BJ (cell line): ENCODE data around the gene ADCY3. TPM values are rescaled to one million over a fixed set of nuclear protein-coding genes. Genes with fewer than 3 reads are reported as not detected.
A peak's percentile ranks its signal among the peaks of the same experiment; 100 is the strongest.

Source experiments
- CTCF ChIA-PET: fragments of 350-600 bp; formaldehyde crosslinking; extraction: SDS; loops from one replicate; lab custom pipeline; 2021; ENCODE audit warnings: antibody characterized with exemption, inconsistent platforms; lab: Yijun Ruan, JAX
- POLR2A ChIA-PET: fragments of 300-600 bp; sonication (Branson Sonifier 250); formaldehyde crosslinking; extraction: SDS; loops from one replicate; lab custom pipeline; 2021; ENCODE audit warnings: antibody characterized with exemption; lab: Charles Lee
- DNase-seq: peaks from one replicate; pipeline ENCODE4 v3.0.0-alpha.2; 2011; ENCODE audit warnings: low read depth
- H3K27me3 ChIP-seq: 2 replicates; pipeline ENCODE4 v1.6.0; 2011; ENCODE audit warnings: low read length; ENCODE audit not compliant: control insufficient read depth, insufficient read depth
- H3K36me3 ChIP-seq: 2 replicates; pipeline ENCODE4 v1.5.1; 2011; ENCODE audit warnings: low read length; ENCODE audit not compliant: control insufficient read depth, insufficient read depth
- H3K4me3 ChIP-seq: 2 replicates; pipeline ENCODE4 v1.5.1; 2011; ENCODE audit warnings: low read depth, mild to moderate bottlenecking, control low read depth, low read length
- CTCF ChIP-seq: IDR thresholded peaks from 2 replicates; pipeline ENCODE4 v1.5.1; 2011; ENCODE audit warnings: low read depth, mild to moderate bottlenecking, control low read depth, inconsistent platforms, low read length, moderate library complexity; ENCODE audit not compliant: insufficient read depth
- polyA plus RNA-seq: library from polyadenylated mRNA; depleted of rRNA; stranded (reverse); fragments of >200 nt; gene quantifications from 2 replicates; pipeline ENCODE4 v1.2.3, GENCODE V29; 2011

The ADCY3 gene
- polyA plus RNA-seq, 1 experiment: 73.3 TPM

- Histone ChIP-seq H3K27me3 (no peaks in the 10 kb centered on the region), H3K4me3 (no peak overlapping the region), H3K36me3 (no peaks in the 10 kb centered on the region)
- POLR2A ChIA-PET: no interaction called here
- TF ChIP-seq CTCF: no peak
- CTCF ChIA-PET: no interaction called here
- no peak for DNase-seq
Measured at GRCh38 chr2:24924732-24925131, 4.7 kb upstream of the ADCY3 start.

- ChIA-PET CTCF (no interaction called here), POLR2A (no interaction called here)
- H3K27me3 ChIP-seq: no peaks in the 10 kb centered on the region
- no peak overlapping the region for H3K4me3 ChIP-seq
- H3K36me3 ChIP-seq: no peaks in the 10 kb centered on the region
- DNase-seq: no peak
- no peak for TF ChIP-seq CTCF
Measured at GRCh38 chr2:24924266-24924665, 4.2 kb upstream of the ADCY3 start.

- H3K4me3 ChIP-seq: no peak overlapping the region
- no peak for TF ChIP-seq CTCF
- H3K27me3 ChIP-seq: no peaks in the 10 kb centered on the region
- no peak for DNase-seq
- CTCF ChIA-PET: interaction anchor here (1.1 kb wide), 1 partner anchor 996 kb away, joined by 3 read pairs; the partner anchor contains the start of gene ATAD2B
- POLR2A ChIA-PET: no interaction called here
- H3K36me3 ChIP-seq: 0 out of 2 replicates have a peak, but pooled peaks cover 3% of the 10 kb centered on the region
Measured at GRCh38 chr2:24923106-24923505, 3.1 kb upstream of the ADCY3 start.

GRCh38 chr2:24922556-24922955, 2.5 kb upstream of the ADCY3 start:
- ChIA-PET CTCF (interaction anchor here (1.1 kb wide), 1 partner anchor 996 kb away, joined by 3 read pairs; the partner anchor contains the start of gene ATAD2B), POLR2A (no interaction called here)
- 0 out of 2 replicates have a peak, but pooled peaks cover 3% of the 10 kb centered on the region for H3K36me3 ChIP-seq
- H3K4me3 ChIP-seq: no peak overlapping the region
- no peak for DNase-seq
- TF ChIP-seq CTCF: no peak
- H3K27me3 ChIP-seq: no peaks in the 10 kb centered on the region

GRCh38 chr2:24920809-24921441, 888 bp upstream of the ADCY3 start:
- H3K36me3 ChIP-seq: 0 out of 2 replicates have a peak, but pooled peaks cover 4% of the 10 kb centered on the region
- ChIA-PET CTCF (interaction anchor here (0.6 to 1.0 kb wide), 2 partner anchors 93 to 1442 kb away, joined by 3 to 5 read pairs; no protein-coding TSS in a partner anchor), POLR2A (no interaction called here)
- peak; percentile 8; the same call in 1 of the 2 replicates for TF ChIP-seq CTCF
- no peaks in the 10 kb centered on the region for H3K27me3 ChIP-seq
- H3K4me3 ChIP-seq: peak overlapping the region; percentile 61
- no peak for DNase-seq
